Ovary (tissue), 9 donors: ENCODE results near the gene DUSP11. TPM values are rescaled to one million over a fixed set of nuclear protein-coding genes. Genes with fewer than 3 reads are reported as not detected.
"Not testable (repeated sequence)": the region's sequence is repeated elsewhere in the genome, so short reads cannot be mapped to it uniquely, and the experiment has no call there.

Source experiments
- DNase-seq, 5 donors: peaks; one replicate each; pipeline ENCODE4 v3.0.0-alpha.2; 2019 to 2020
- H3K27ac ChIP-seq, 2 donors: fragments of 200-600 bp; one replicate each; pipeline versions ENCODE4 v1.5.1 to v1.8.0; 2019 to 2022
- H3K27me3 ChIP-seq: fragments of 200-600 bp; one replicate; pipeline ENCODE4 v1.8.0; 2022
- H3K36me3 ChIP-seq: fragments of 200-600 bp; sonication (generic); one replicate; pipeline ENCODE4 v1.5.1; 2019
- H3K4me1 ChIP-seq: one replicate; pipeline ENCODE4 v1.8.1; 2013; ENCODE audit warnings: mild to moderate bottlenecking, moderate library complexity; ENCODE audit not compliant: insufficient read depth
- H3K4me3 ChIP-seq: fragments of 200-600 bp; sonication (generic); one replicate; pipeline ENCODE4 v1.5.1; 2017
- H3K9me3 ChIP-seq, 2 donors: fragments of 200-600 bp in 1 of 2; sonication (generic) in 1 of 2; one replicate each; pipeline versions ENCODE4 v1.5.1 to v1.8.1; 2013 to 2019; ENCODE audit warnings: mild to moderate bottlenecking in 1 of 2, moderate library complexity in 1 of 2
- CTCF ChIP-seq, 3 donors: fragments of 450-650 bp in 2 of 3; fragments of 200-600 bp in 1 of 3; IDR thresholded peaks; one replicate each; pipeline versions ENCODE4 v1.5.1 to v1.8.0; 2016 to 2022; ENCODE audit warnings: antibody characterized with exemption in 3 of 3, mild to moderate bottlenecking in 1 of 3
- EP300 ChIP-seq: sonication (generic); formaldehyde crosslinking; IDR thresholded peaks from one replicate; pipeline ENCODE4 v1.6.1; 2017; ENCODE audit warnings: antibody characterized with exemption
- POLR2A ChIP-seq: fragments of 450-650 bp; IDR thresholded peaks from one replicate; pipeline ENCODE4 v1.6.1; 2017; ENCODE audit warnings: antibody characterized with exemption, mild to moderate bottlenecking, moderate library complexity
- WGBS, 3 donors: extraction: QIAGEN DNeasy Blood & Tissue Kit in 1 of 3; methylation state at CpG; one replicate each; pipeline versions ENCODE4 v1.1.5 to v1.1.7; 2013 to 2017; 5-methylcytosine and 5-hydroxymethylcytosine counted together
- intact Hi-C, 4 donors: fragments of 100-400 bp; cut with DNase I; formaldehyde crosslinking; loops; one replicate each; pipeline versions ENCODE4 v1.11.0 to v1.15.1; 2022 to 2023
- polyA plus RNA-seq, 2 donors: library from polyadenylated mRNA; stranded (reverse); fragments of 200-250 nt in 1 of 2; fragments of 350-450 nt in 1 of 2; fragmentation: Illumina TruSeq in 1 of 2; extraction: RNeasy Lipid Tissue Mini Kit (QIAGEN cat#74804) in 1 of 2; gene quantifications; one replicate each; pipeline ENCODE4 v1.2.3, GENCODE V29; 2013 to 2014
- total RNA-seq, 7 donors: library from RNA; depleted of rRNA in 2 of 7; stranded (reverse); fragments of >200 nt in 2 of 7; fragmentation: NEBNext Ultra II Directional in 3 of 7; extraction: Animal tissue kit (Norgen Biotek cat#: 25700) in 3 of 7; gene quantifications; one replicate each; pipeline versions ENCODE4 v1.1.0 to v1.2.4, GENCODE V29; 2016 to 2023
- donor health status: DM: no; HTN: no; CAD: no; lungs with moderate emphysema.
- donor health status: DM: no; HTN: no; CAD: no.
- donor health status: Bipolar disorder and iron deficiency.
- donor health status: DM: yes; HTN: yes; CAD: no.
- donor health status: DM: no; HTN: no; CAD: no.
- donor health status: DM: yes; HTN: yes; CAD: no.

Gene DUSP11
- total and polyA plus RNA-seq, 9 donors, result 19.2 to 54.3 (median 27.2) TPM

- Histone ChIP-seq H3K27me3 (no peaks in the 10 kb centered on the region), H3K27ac (no peak overlapping the region), H3K4me3 (peak overlapping the region; percentile 79), H3K9me3 (no peaks in the 10 kb centered on the region), H3K4me1 (peaks cover 4% of the 10 kb centered on the region), H3K36me3 (no peaks in the 10 kb centered on the region)
- 6 to 10% (median 9%) methylated on average over 7 of the region's 7 CpGs for WGBS, 3 donors
- TF ChIP-seq EP300 (no peak), POLR2A (no peak), CTCF (IDR thresholded peaks at IDR 0.05) (no peak)
- no peak for DNase-seq
- intact Hi-C loops, result no loop called here
These were observed 307 bp upstream of the DUSP11 start for GRCh38 chr2:73780237-73780582.

- WGBS, 3 donors, result 39 to 62% (median 41%) methylated on average over 18 of the region's 18 CpGs
- not testable (repeated sequence) for H3K27ac ChIP-seq
- H3K4me3 ChIP-seq, result peak overlapping the region; percentile 79
These were observed 936 bp downstream of the DUSP11 start for GRCh38 chr2:73778867-73779466.

GRCh38 chr2:73776869-73777519 lies 2.9 kb downstream of the DUSP11 start:
- no peak overlapping the region for H3K4me3 ChIP-seq
- WGBS, 3 donors, result 79 to 82% (median 81%) methylated on average over 8 of the region's 8 CpGs
- H3K27me3 ChIP-seq, result no peaks in the 10 kb centered on the region
- intact Hi-C loops, result loop anchor here in 1 of 4 donors (10.0 kb wide), 1 partner anchor 92 kb away; no protein-coding TSS in a partner anchor
- DNase-seq, result no peak
- TF ChIP-seq CTCF (IDR thresholded peaks at IDR 0.05) (no peak), EP300 (no peak)
- H3K4me1 ChIP-seq, result peaks cover 4% of the 10 kb centered on the region
- no peaks in the 10 kb centered on the region for H3K36me3 ChIP-seq
- no peaks in the 10 kb centered on the region for H3K9me3 ChIP-seq
- H3K27ac ChIP-seq, result no peak overlapping the region

More at GRCh38 chr2:73778867-73779466, 936 bp downstream of the DUSP11 start:
- not testable (repeated sequence) for H3K36me3 ChIP-seq, H3K27me3 ChIP-seq, H3K4me1 ChIP-seq, H3K9me3 ChIP-seq
- DNase-seq, result peak in 1 of 5 donors; percentile 23
- intact Hi-C loops, result loop anchor here in 1 of 4 donors (10.0 kb wide), 1 partner anchor 94 kb away; no protein-coding TSS in a partner anchor

- no peak for DNase-seq
- Histone ChIP-seq H3K36me3 (no peaks in the 10 kb centered on the region), H3K27ac (no peak overlapping the region), H3K9me3 (no peaks in the 10 kb centered on the region), H3K27me3 (no peaks in the 10 kb centered on the region), H3K4me1 (peaks cover 4% of the 10 kb centered on the region), H3K4me3 (no peak overlapping the region)
- WGBS, 3 donors, result 74 to 86% (median 80%) methylated on average over 4 of the region's 4 CpGs
- TF ChIP-seq CTCF (IDR thresholded peaks at IDR 0.05), result no peak
- no peak for TF ChIP-seq EP300
- no peak for TF ChIP-seq POLR2A
- intact Hi-C loops, result loop anchor here in 1 of 4 donors (10.0 kb wide), 1 partner anchor 92 kb away; no protein-coding TSS in a partner anchor
These were observed 3.5 kb downstream of the DUSP11 start for GRCh38 chr2:73776381-73776780.

GRCh38 chr2:73772819-73773218 lies 7.1 kb downstream of the DUSP11 start:
- no peaks in the 10 kb centered on the region for H3K36me3 ChIP-seq
- intact Hi-C loops, result loop anchor here in 1 of 4 donors (10.0 kb wide), 1 partner anchor 88 kb away; no protein-coding TSS in a partner anchor
- no peak for DNase-seq

More at GRCh38 chr2:73772819-73773218, 7.1 kb downstream of the DUSP11 start:
- Histone ChIP-seq H3K4me1 (no peaks in the 10 kb centered on the region), H3K9me3 (no peaks in the 10 kb centered on the region), H3K27me3 (no peaks in the 10 kb centered on the region), H3K27ac (no peak overlapping the region), H3K4me3 (no peak overlapping the region)
- TF ChIP-seq POLR2A, result no peak
- TF ChIP-seq CTCF (IDR thresholded peaks at IDR 0.05), result no peak
- no peak for TF ChIP-seq EP300
